ENCODE measurements around the gene DLG1. TPM values are rescaled to one million over a fixed set of nuclear protein-coding genes. Genes with fewer than 3 reads are reported as not detected.
A peak's percentile ranks its signal among the peaks of the same experiment; 100 is the strongest.

Gene DLG1
- total and polyA plus RNA-seq, 12 donors, result 20.7 to 97.4 (median 54.0) TPM

DNA sequence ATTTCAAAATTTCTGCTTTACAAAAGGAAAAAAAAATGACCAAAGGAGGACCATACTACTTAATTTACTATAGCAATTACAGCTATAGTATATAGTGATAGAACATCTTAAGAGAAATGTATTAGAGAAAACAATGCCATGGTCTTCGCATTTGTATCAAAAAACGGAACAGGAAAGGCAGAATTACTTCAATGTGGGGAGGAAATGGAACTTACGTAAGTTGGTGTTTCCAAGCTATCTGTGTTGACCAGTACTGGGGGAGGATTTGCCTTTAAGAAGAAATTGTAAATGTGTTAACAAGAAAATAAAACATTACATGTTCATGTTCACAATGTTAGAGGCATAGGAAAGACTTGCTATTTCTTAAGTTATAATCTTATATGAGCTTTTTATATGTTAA lies 148.9 kb downstream of the DLG1 start:
- peaks cover 0 to 29% (median 7%) of the 10 kb centered on the region in 9 donors for H3K4me1 ChIP-seq
- peaks cover 0 to 9% (median 2%) of the 10 kb centered on the region in 11 donors for H3K9me3 ChIP-seq
- H3K36me3 ChIP-seq, result peaks cover 0 to 3% (median 0%) of the 10 kb centered on the region in 9 donors
- WGBS, 2 donors, result 65 to 86% methylated on average over 3 of the region's 3 CpGs
- H3K27me3 ChIP-seq, result no peaks in the 10 kb centered on the region
- no peak overlapping the region for H3K4me3 ChIP-seq
- intact Hi-C loops (cut with DNase I), result no loop called here
- TF ChIP-seq, protein P1, sequence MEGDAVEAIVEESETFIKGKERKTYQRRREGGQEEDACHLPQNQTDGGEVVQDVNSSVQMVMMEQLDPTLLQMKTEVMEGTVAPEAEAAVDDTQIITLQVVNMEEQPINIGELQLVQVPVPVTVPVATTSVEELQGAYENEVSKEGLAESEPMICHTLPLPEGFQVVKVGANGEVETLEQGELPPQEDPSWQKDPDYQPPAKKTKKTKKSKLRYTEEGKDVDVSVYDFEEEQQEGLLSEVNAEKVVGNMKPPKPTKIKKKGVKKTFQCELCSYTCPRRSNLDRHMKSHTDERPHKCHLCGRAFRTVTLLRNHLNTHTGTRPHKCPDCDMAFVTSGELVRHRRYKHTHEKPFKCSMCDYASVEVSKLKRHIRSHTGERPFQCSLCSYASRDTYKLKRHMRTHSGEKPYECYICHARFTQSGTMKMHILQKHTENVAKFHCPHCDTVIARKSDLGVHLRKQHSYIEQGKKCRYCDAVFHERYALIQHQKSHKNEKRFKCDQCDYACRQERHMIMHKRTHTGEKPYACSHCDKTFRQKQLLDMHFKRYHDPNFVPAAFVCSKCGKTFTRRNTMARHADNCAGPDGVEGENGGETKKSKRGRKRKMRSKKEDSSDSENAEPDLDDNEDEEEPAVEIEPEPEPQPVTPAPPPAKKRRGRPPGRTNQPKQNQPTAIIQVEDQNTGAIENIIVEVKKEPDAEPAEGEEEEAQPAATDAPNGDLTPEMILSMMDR (IDR thresholded peaks at IDR 0.05), result no peak
- peak overlapping the region in 1 of 10 donors; percentile 75 for H3K27ac ChIP-seq
- ATAC-seq, result peak in 1 of 8 donors; percentile 46
- DNase-seq, result no peak

DNA sequence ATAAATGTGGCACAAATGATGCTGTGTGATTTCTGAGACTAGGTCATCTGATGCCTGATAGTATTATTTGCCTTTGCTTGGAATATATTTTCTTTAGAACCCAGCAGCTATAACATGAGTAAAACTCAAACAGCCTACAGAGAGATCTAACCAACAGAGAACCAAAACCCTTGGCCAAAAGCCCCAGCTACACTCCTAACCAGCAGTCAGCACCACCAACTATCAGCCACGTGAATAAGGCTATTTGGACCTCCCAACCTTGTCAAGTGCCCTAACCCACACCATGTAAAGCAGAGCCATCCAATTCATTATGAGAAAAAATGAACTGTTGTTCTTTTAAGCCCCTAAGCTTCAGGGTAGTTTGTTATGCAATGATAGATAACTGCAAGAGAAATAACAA lies 154.2 kb downstream of the DLG1 start:
- 65 to 77% methylated on average over 1 of the region's 1 CpG for WGBS, 2 donors
- DNase-seq (no peak), ATAC-seq (no peak)
- no peak overlapping the region for H3K27ac ChIP-seq
- H3K4me3 ChIP-seq, result no peak overlapping the region
- peaks cover 0 to 5% (median 0%) of the 10 kb centered on the region in 9 donors for H3K4me1 ChIP-seq
- TF ChIP-seq, protein P1 (IDR thresholded peaks at IDR 0.05), result no peak
- no peaks in the 10 kb centered on the region for H3K27me3 ChIP-seq
- H3K9me3 ChIP-seq, result peaks cover 0 to 4% (median 0%) of the 10 kb centered on the region in 11 donors
- H3K36me3 ChIP-seq, result peaks cover 0 to 27% (median 4%) of the 10 kb centered on the region in 9 donors
- intact Hi-C loops (cut with DNase I), result no loop called here

DNA sequence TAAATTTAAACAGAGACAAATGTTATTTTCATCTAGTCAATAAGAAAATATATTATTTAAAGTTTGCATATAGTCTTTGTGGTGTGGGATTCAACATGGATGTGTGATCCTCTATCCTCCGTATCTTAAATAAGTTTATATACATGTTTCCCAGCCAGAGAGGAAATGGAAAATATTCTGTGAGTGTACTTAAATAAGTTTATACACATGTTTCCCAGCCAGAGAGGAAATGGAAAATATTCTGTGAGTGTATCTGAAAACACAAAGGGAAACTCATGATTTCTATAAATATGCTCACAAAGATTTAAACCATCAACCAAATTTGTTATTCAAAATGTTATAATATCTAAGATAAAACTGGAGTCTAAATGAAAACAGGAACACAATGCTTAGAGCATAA lies 158.8 kb downstream of the DLG1 start:
- DNase-seq (no peak), ATAC-seq (no peak)
- H3K4me3 ChIP-seq, result no peak overlapping the region
- 84 to 85% methylated on average over 1 of the region's 1 CpG for WGBS, 2 donors
- H3K9me3 ChIP-seq, result peaks cover 0 to 13% (median 0%) of the 10 kb centered on the region in 11 donors
- H3K27me3 ChIP-seq, result no peaks in the 10 kb centered on the region
- TF ChIP-seq, protein P1 (IDR thresholded peaks at IDR 0.05), result no peak
- intact Hi-C loops (cut with DNase I), result no loop called here
- no peaks in the 10 kb centered on the region for H3K4me1 ChIP-seq
- peaks cover 0 to 73% (median 19%) of the 10 kb centered on the region in 9 donors for H3K36me3 ChIP-seq
- H3K27ac ChIP-seq, result no peak overlapping the region

DNA sequence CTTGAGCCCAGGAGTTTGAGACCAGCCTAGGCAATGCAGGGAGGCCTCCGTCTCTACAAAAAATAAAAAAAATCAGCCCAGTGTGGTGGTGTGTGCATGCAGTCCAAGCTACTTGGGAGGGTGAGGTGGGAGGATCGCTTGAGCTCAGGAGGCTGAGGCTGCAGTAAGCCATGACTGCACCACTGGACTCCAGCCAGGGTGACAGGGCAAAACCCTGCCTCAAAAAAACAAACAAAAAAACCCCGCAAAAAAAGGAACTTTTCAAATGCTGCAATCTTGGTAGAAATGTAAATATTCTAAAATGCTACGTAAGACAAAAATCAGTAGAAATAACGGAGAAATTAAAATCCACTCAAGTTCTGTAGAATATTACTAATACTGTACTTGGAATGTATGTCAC lies 160.7 kb downstream of the DLG1 start:
- TF ChIP-seq, protein P1 (IDR thresholded peaks at IDR 0.05), result no peak
- Histone ChIP-seq H3K36me3 (peaks cover 0 to 89% (median 21%) of the 10 kb centered on the region in 9 donors), H3K27me3 (no peaks in the 10 kb centered on the region), H3K4me1 (no peaks in the 10 kb centered on the region), H3K9me3 (peaks cover 0 to 13% (median 0%) of the 10 kb centered on the region in 11 donors), H3K4me3 (no peak overlapping the region), H3K27ac (peak overlapping the region in 1 of 10 donors; percentile 52)
- no peak for ATAC-seq
- WGBS, 2 donors, result 90 to 95% methylated on average over 5 of the region's 5 CpGs
- peak; percentile 9 to 18 for DNase-seq
- intact Hi-C loops (cut with DNase I), result no loop called here

All from heart right ventricle (tissue), 16 donors.